Activated CD8-positive, alpha-beta T cell treated with anti-CD3 and anti-CD28 coated beads for 36 hours (primary cell): Measurements from ENCODE around the gene PHIP. TPM values are rescaled to one million over a fixed set of nuclear protein-coding genes. Genes with fewer than 3 reads are reported as not detected.

Source experiments
- ATAC-seq: fragments of 200-7000 bp; cut with Tn5 transposase; one replicate; pipeline ENCODE4 v1.10.0; 2021; ENCODE audit warnings: mild to moderate bottlenecking, moderate library complexity
- CTCF ChIA-PET: fragments of 350-600 bp; sonication (Branson Sonifier 250); formaldehyde crosslinking; loops from one replicate; lab custom pipeline; 2021; ENCODE audit warnings: antibody characterized with exemption; lab: Charles Lee
- POLR2A ChIA-PET: fragments of 350-600 bp; sonication (Branson Sonifier 250); formaldehyde crosslinking; loops from one replicate; lab custom pipeline; 2021; ENCODE audit warnings: antibody characterized with exemption; lab: Charles Lee
- DNase-seq: peaks from one replicate; pipeline ENCODE4 v3.0.0-alpha.2; 2020
- H3K27ac Mint-ChIP-seq: one replicate; pipeline ENCODE4 v1.8.0; 2021; ENCODE audit warnings: mild to moderate bottlenecking, mixed read lengths
- H3K27me3 Mint-ChIP-seq: one replicate; pipeline ENCODE4 v1.8.0; 2021; ENCODE audit warnings: mixed read lengths
- H3K36me3 Mint-ChIP-seq: one replicate; pipeline ENCODE4 v1.8.0; 2021; ENCODE audit warnings: low read depth, mixed read lengths
- H3K4me1 Mint-ChIP-seq: one replicate; pipeline ENCODE4 v1.8.0; 2021; ENCODE audit warnings: low read depth, mixed read lengths
- H3K4me3 Mint-ChIP-seq: one replicate; pipeline ENCODE4 v1.8.0; 2021; ENCODE audit warnings: mild to moderate bottlenecking, moderate library complexity, mixed read lengths
- H3K9me3 Mint-ChIP-seq: one replicate; pipeline ENCODE4 v1.8.0; 2021; ENCODE audit warnings: mixed read lengths
- intact Hi-C: fragments of 100-400 bp; cut with micrococcal nuclease; formaldehyde crosslinking; loops from one replicate; pipeline ENCODE4 v1.10.0; 2022
- total RNA-seq, 2 experiments: library from RNA; stranded (reverse); gene quantifications; one replicate each; pipeline ENCODE4 v1.2.3, GENCODE V29; 2021
- TF ChIP-seq, protein P1 (sequence below): fragments of 200-600 bp; IDR thresholded peaks from one replicate; pipeline ENCODE4 v1.8.0; 2022; ENCODE audit warnings: antibody characterized with exemption, mild to moderate bottlenecking

PHIP gene
- total RNA-seq, 2 experiments from 2014 or later = 24.7 to 25.7 TPM

- CTCF ChIA-PET = no interaction called here
These were observed 67.6 kb downstream of the PHIP start for GRCh38 chr6:79010422-79010821.

GRCh38 chr6:79009819-79010218 is 68.2 kb downstream of the PHIP start:
- CTCF ChIA-PET = no interaction called here
- no peak overlapping the region for H3K4me3 Mint-ChIP-seq
- intact Hi-C loops = no loop called here
- no peak overlapping the region for H3K27ac Mint-ChIP-seq
- H3K9me3 Mint-ChIP-seq = no peaks in the 10 kb centered on the region
- H3K36me3 Mint-ChIP-seq = peaks cover 18% of the 10 kb centered on the region
- DNase-seq (no peak), ATAC-seq (no peak)
- TF ChIP-seq, protein P1, sequence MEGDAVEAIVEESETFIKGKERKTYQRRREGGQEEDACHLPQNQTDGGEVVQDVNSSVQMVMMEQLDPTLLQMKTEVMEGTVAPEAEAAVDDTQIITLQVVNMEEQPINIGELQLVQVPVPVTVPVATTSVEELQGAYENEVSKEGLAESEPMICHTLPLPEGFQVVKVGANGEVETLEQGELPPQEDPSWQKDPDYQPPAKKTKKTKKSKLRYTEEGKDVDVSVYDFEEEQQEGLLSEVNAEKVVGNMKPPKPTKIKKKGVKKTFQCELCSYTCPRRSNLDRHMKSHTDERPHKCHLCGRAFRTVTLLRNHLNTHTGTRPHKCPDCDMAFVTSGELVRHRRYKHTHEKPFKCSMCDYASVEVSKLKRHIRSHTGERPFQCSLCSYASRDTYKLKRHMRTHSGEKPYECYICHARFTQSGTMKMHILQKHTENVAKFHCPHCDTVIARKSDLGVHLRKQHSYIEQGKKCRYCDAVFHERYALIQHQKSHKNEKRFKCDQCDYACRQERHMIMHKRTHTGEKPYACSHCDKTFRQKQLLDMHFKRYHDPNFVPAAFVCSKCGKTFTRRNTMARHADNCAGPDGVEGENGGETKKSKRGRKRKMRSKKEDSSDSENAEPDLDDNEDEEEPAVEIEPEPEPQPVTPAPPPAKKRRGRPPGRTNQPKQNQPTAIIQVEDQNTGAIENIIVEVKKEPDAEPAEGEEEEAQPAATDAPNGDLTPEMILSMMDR = no peak
- peaks cover 5% of the 10 kb centered on the region for H3K4me1 Mint-ChIP-seq
- POLR2A ChIA-PET = interaction anchor here (0.9 kb wide), 1 partner anchor 68 kb away, joined by 3 read pairs; no protein-coding TSS in a partner anchor
- H3K27me3 Mint-ChIP-seq = no peaks in the 10 kb centered on the region

More at GRCh38 chr6:79010422-79010821, 67.6 kb downstream of the PHIP start:
- Mint-ChIP-seq H3K27me3 (no peaks in the 10 kb centered on the region), H3K36me3 (peaks cover 20% of the 10 kb centered on the region), H3K4me1 (peaks cover 3% of the 10 kb centered on the region), H3K4me3 (no peak overlapping the region), H3K9me3 (no peaks in the 10 kb centered on the region), H3K27ac (no peak overlapping the region)
- ATAC-seq (no peak), DNase-seq (no peak)
- POLR2A ChIA-PET = interaction anchor here (0.9 kb wide), 1 partner anchor 67 kb away, joined by 3 read pairs; no protein-coding TSS in a partner anchor
- TF ChIP-seq, protein P1 = no peak
- intact Hi-C loops = no loop called here

- intact Hi-C loops = no loop called here
- no peaks in the 10 kb centered on the region for H3K27me3 Mint-ChIP-seq
- TF ChIP-seq, protein P1 = no peak
- H3K4me3 Mint-ChIP-seq = no peak overlapping the region
- no peaks in the 10 kb centered on the region for H3K9me3 Mint-ChIP-seq
- no peak for ATAC-seq
- H3K4me1 Mint-ChIP-seq = peaks cover 5% of the 10 kb centered on the region
- ChIA-PET CTCF (no interaction called here), POLR2A (no interaction called here)
- H3K36me3 Mint-ChIP-seq = peaks cover 29% of the 10 kb centered on the region
- DNase-seq = no peak
- H3K27ac Mint-ChIP-seq = no peak overlapping the region
These were observed 72.6 kb downstream of the PHIP start for GRCh38 chr6:79005497-79005896.

DNA sequence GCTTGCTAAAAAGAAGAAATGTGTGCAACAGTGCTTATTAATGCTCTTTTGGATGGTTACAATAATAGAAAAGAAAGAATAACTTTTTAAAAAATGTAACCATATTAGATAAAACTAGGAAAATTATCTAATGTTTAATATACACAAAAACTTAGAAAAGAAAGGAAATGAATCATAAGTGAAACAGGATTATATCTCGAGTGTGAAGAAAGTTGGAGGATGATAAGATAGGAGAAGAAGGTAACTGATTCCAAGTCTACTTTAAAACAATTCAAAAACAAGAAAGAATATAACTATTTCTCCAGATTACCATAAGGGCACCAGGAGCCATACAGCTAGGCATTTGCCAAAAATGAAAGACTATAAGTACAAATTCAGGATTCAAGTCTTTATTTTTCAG is 73.0 kb downstream of the PHIP start:
- Mint-ChIP-seq H3K4me3 (no peak overlapping the region), H3K9me3 (no peaks in the 10 kb centered on the region), H3K4me1 (peaks cover 5% of the 10 kb centered on the region), H3K36me3 (peaks cover 31% of the 10 kb centered on the region), H3K27ac (no peak overlapping the region), H3K27me3 (no peaks in the 10 kb centered on the region)
- ChIA-PET POLR2A (no interaction called here), CTCF (no interaction called here)
- no peak for DNase-seq
- intact Hi-C loops = no loop called here
- TF ChIP-seq, protein P1 = no peak
- no peak for ATAC-seq

- Mint-ChIP-seq H3K9me3 (no peaks in the 10 kb centered on the region), H3K27ac (no peak overlapping the region), H3K27me3 (no peaks in the 10 kb centered on the region), H3K4me3 (no peak overlapping the region), H3K36me3 (peaks cover 31% of the 10 kb centered on the region), H3K4me1 (peaks cover 5% of the 10 kb centered on the region)
- TF ChIP-seq, protein P1 = no peak
- DNase-seq = no peak
- ChIA-PET POLR2A (no interaction called here), CTCF (no interaction called here)
- ATAC-seq = no peak
- intact Hi-C loops = no loop called here
These were observed 73.8 kb downstream of the PHIP start for GRCh38 chr6:79004239-79004638.
